ENCODE results near the gene PRSS33.

Gene PRSS33

GRCh38 chr16:2787406-2787805 is at the start of gene PRSS33:
Gene PRSS33, minus strand, starts transcription at chr16:2787560. Its CDS starts 1,013 bp downstream, at chr16:2786547.
- DNase-seq (ENCODE audit: low spot score), result no peak

- DNase-seq (ENCODE audit: low spot score), result no peak
Observed at GRCh38 chr16:2836646-2837508, 49.5 kb upstream of the PRSS33 start.

- DNase-seq (ENCODE audit: low spot score), result no peak
Observed at GRCh38 chr16:2835638-2836493, 48.5 kb upstream of the PRSS33 start.

GRCh38 chr16:2834968-2835367 is 47.6 kb upstream of the PRSS33 start:
- no peak for DNase-seq (ENCODE audit: low spot score)

GRCh38 chr16:2833776-2834175 is 46.4 kb upstream of the PRSS33 start:
- DNase-seq (ENCODE audit: low spot score), result no peak

GRCh38 chr16:2831203-2831602 is 43.8 kb upstream of the PRSS33 start:
- no peak for DNase-seq (ENCODE audit: low spot score)

- no peak for DNase-seq (ENCODE audit: low spot score)
Observed at GRCh38 chr16:2830355-2830695, 43.0 kb upstream of the PRSS33 start.

- no peak for DNase-seq (ENCODE audit: low spot score)
Observed at GRCh38 chr16:2829501-2830354, 42.4 kb upstream of the PRSS33 start, which contains the start of gene ZG16B. Gene ZG16B, plus strand, starts transcription at chr16:2830303. Its CDS starts 139 bp downstream, at chr16:2830442.

GRCh38 chr16:2828876-2829430 is 41.6 kb upstream of the PRSS33 start:
- no peak for DNase-seq (ENCODE audit: low spot score)

- DNase-seq (ENCODE audit: low spot score), result no peak
Observed at GRCh38 chr16:2828521-2828840, 41.1 kb upstream of the PRSS33 start.

GRCh38 chr16:2827831-2828520 is 40.6 kb upstream of the PRSS33 start:
- no peak for DNase-seq (ENCODE audit: low spot score)

GRCh38 chr16:2827374-2827791 is 40.0 kb upstream of the PRSS33 start:
- no peak for DNase-seq (ENCODE audit: low spot score)

GRCh38 chr16:2826591-2827373 is 39.4 kb upstream of the PRSS33 start:
- no peak for DNase-seq (ENCODE audit: low spot score)

- DNase-seq (ENCODE audit: low spot score), result no peak
Observed at GRCh38 chr16:2825906-2826305, 38.5 kb upstream of the PRSS33 start.

- DNase-seq (ENCODE audit: low spot score), result no peak
Observed at GRCh38 chr16:2825049-2825742, 37.8 kb upstream of the PRSS33 start.

GRCh38 chr16:2824626-2825025 is 37.3 kb upstream of the PRSS33 start:
- no peak for DNase-seq (ENCODE audit: low spot score)

- DNase-seq (ENCODE audit: low spot score), result no peak
Observed at GRCh38 chr16:2822496-2822895, 35.1 kb upstream of the PRSS33 start.

- no peak for DNase-seq (ENCODE audit: low spot score)
Observed at GRCh38 chr16:2822158-2822495, 34.8 kb upstream of the PRSS33 start.

- no peak for DNase-seq (ENCODE audit: low spot score)
Observed at GRCh38 chr16:2821487-2822157, 34.3 kb upstream of the PRSS33 start.

Measured in ecto neural progenitor cell (in vitro differentiated cells).